DMS53 (cell line): ENCODE results near the gene SMIM38.
"Not testable (repeated sequence)": the region's sequence is repeated elsewhere in the genome, so short reads cannot be mapped to it uniquely, and the experiment has no call there.

ENCODE experiments used
- DNase-seq: peaks from one replicate; lab custom pipeline; 2025; lab: John Stamatoyannopoulos, UW

SMIM38 gene

GRCh38 chr11:69122326-69122629, 33.5 kb upstream of the SMIM38 start:
- no peak for DNase-seq

- peak; percentile 96 for DNase-seq
Observed at GRCh38 chr11:69122630-69123431, 32.9 kb upstream of the SMIM38 start.

GRCh38 chr11:69123593-69124545, 31.9 kb upstream of the SMIM38 start:
- no peak for DNase-seq

- no peak for DNase-seq
Observed at GRCh38 chr11:69125861-69126260, 29.9 kb upstream of the SMIM38 start.

DNA sequence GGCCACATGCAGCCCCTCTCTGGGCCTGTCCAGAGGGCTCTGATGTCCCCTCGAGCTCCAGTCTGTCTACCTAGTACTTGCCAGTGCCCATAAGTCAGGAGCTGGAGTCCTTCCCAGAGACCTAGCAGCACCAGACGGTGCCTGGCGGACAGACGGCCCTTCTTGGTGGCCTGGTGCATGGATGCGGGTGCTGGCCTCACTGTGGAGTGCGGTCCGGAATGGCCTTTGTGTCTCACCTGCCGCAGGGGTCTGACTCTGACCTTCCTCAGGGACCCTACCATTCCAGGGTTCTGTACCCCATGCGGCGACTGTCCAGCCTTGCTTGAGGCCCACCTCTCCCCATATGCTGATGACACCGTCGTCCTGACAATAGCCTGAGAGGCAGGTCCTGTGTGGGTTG, 29.4 kb upstream of the SMIM38 start:
- DNase-seq, result no peak

DNA sequence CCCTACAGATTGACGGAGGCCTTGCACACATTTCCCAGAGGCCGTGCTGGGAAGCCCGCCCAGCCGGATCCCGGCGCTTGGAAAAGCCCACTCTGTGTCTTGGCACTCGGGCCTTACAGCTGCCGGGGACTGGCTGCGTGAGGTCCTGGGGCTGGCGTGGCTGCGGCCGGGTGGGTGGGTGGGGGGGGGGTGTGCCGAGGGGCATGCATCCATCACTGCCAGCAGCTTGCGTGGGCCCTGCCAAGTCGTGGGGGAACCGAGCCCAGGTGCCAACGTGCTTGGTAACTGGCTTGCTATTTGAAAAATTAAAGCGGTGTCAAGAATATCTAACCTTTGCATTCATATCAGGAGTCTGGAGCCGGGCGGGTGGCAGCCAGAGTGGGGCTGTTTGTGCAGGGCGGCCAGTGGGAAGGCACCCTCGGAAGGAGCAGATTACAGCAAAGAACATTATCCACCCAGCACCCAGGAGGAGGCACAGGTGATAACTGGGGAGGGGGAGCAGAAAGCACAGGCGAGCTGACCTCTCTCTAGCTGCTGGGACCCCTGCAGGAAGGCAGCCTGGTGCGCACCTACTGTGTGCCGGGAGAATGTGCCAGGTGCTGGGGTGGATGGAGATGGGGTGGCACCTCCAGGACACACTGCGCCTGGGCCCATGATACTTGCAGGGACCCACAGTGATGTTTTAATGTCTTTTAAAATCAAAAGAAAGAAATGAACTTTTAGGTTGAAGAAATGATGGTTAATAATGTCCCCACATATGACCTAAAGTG, 28.5 kb upstream of the SMIM38 start:
- no peak for DNase-seq

GRCh38 chr11:69127884-69128283, 27.9 kb upstream of the SMIM38 start:
- no peak for DNase-seq

DNA sequence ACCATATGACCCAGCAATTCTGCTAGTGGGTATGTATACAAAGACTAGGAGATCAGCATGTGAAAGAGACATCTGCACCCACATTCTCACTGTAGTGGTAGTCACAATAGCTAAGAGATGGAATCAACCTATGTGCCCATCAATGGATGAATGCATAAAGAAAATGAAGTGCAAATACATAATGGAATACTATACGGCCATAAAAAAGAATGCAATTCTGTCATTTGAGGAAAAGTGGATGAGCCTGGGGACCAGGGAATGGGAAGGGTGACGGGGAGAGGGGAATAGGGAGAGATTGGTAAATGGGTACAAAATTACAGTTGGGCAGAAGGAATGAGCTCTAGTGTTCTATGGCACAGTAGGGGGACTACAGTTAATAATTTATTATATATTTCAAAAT, 26.7 kb upstream of the SMIM38 start:
- no peak for DNase-seq

- DNase-seq, result no peak
Observed at GRCh38 chr11:69129647-69130046, 26.1 kb upstream of the SMIM38 start.

DNA sequence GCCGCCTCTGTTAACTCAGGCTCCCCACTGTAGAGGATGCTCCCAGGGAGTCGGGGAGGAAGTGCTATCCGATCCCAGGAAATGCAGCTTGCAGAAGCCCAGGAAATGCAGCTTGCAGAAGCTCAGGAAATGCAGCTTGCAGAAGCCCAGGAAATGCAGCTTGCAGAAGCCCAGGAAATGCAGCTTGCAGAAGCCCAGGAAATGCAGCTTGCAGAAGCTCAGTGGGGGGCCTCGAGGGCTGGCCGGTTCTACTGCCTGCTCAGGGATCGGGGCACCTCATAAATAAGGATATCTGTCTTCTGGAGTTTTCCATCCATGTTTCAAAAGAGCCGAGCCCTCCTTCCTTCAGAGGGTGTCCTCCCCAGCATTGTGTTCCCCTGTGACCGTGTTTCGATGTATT, 25.1 kb upstream of the SMIM38 start:
- no peak for DNase-seq

DNA sequence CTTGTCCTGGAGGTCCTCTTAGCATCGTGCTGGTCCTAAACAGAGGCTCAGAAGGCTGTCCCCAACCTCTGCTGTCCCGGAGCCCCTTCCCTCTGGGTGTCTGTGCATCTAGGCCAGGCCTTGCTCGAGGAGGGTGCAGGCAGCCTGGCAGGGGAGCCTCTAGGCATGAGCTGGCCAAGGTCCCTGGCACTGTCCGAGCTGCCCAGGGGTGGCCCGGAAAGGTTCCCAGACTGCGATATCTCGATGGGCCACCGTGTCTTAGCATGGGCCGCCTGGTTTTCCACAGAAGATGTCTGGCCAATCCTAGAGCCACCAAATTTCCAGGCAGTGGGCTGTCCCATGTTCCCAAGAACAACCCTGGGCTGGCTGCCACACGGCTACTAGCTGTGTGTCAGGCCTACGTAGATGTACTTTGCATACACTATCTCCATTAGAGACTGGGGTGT, 24.6 kb upstream of the SMIM38 start:
- no peak for DNase-seq

GRCh38 chr11:69131644-69132300, 24.0 kb upstream of the SMIM38 start:
- peak; percentile 84 for DNase-seq

DNA sequence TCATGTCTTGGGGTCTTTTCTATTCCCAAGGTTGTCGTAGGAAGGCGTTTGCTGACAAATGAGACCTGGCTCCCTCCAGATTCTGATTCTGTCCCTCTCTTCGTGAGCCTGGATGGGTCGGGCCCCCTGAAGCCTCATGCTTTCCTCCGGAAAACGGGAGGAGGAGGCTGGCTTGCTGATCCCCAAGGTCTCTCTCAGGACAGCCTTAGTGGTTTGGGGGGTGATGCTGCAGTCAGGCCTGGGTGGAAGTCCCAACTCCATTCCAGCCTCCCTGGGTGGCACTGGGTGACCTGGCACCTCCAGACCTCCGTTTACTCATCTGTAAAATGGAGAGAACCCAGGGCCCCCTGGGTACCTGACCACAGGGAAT, 23.4 kb upstream of the SMIM38 start:
- no peak for DNase-seq

GRCh38 chr11:69133251-69133650, 22.5 kb upstream of the SMIM38 start:
- DNase-seq, result no peak

DNA sequence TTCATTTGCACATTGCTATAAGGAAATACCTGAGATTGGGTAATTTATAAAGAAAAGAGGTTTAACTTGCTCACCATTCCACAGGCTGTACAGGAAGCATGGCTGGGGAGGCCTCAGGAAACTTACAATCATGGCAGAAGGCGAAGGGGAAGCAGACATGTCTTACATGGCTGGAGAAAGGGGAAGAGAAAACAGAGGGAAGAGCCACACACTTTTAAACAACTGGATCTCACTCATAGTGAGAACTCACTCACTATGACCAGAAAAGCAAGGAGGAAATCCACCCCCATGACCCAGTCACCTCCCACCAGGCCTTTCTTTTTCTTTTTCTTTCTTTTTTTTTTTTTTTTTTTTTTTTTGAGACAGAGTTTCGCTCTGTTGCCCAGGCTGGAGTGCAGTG, 21.6 kb upstream of the SMIM38 start:
- not testable (repeated sequence) for DNase-seq

- DNase-seq, result no peak
Observed at GRCh38 chr11:69134957-69135356, 20.8 kb upstream of the SMIM38 start.

DNA sequence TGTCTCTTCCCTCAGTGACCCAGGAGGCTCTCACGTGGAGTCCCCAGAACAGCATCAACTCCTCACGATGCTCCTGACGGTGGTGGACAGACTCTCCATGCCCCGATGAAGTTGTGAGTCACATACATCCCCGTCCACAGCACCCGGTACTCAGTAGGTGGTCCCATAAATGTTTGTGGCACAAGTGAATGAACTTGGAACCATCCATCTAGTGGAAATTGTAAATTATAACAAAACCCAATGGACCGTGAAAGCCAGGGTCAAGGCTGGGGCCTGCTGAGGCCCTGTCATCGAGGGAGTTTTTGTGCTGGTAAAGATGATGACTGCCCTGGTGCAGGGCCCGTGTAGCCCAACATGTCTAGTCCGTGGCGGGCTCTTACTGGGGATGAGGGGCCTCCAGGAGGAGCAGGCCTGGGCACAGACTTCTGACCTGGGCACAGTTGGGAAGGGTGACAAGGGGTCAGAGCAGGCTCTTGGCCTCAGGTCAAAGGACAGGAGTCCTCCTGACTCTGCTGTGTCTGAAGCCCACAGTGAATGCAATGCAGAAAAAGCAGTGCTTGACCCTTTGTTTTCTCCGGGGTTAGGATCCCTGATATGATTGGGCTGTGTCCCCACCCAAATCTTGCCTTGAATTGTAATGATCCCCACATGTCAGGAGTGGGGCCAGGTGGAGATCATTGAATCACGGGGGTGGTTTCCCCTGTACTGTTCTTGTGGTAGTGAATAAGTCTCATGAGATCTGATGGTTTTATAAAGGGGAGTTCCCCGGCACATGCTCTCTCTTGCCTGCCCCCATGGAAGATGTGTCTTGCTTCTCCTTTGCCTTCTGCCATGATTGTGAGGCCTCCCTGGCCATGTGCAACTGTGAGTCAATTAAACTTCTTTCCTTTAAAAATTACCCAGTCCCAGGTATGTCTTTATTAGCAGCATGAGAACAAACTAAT, 20.0 kb upstream of the SMIM38 start:
- no peak for DNase-seq

GRCh38 chr11:69136471-69136870, 19.3 kb upstream of the SMIM38 start:
- no peak for DNase-seq

DNA sequence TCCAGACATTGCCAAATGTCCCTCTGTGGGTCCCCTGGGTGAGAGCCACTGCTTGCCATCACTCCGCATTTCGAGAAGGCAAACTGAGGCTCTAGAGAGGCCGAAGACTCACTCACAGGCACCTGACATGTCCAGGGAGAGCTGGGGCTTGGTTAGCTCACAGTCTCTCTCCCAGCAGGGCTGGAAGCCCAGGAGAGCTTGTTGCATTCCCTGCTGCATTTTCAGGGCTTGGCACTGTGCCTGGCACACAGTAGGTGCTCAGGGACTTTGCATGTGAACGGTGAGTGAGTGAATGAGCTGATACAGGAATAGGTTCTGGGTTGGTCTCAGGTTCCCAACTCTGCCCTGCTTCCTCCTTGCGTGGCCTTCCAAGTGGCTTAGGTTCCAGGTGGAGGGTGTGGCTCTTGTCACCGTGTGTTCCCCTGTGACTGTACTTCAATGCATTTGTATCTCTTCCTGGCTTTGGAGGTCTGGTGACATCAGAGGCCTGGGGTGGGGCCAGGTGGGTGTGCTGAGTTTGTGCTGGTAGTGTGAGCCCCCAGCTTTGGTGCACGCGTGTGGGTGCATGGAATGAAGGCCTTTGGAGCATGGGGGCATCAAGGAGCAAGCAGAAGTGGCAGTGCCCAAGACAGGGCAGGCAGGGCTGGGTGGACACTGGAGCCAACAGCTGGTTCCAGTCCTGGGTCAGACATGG, 18.4 kb upstream of the SMIM38 start:
- no peak for DNase-seq

- no peak for DNase-seq
Observed at GRCh38 chr11:69138265-69138664, 17.5 kb upstream of the SMIM38 start.
